ENCODE results near the gene REN.

GRCh38 chr1:204132718-204133117, 33.4 kb downstream of the REN start:
- no peak for TF ChIP-seq CTCF (IDR thresholded peaks at IDR 0.05; ENCODE audit: low read depth, low read length, missing input control)
- TF ChIP-seq REST (IDR thresholded peaks at IDR 0.05), result no peak
- no peak for TF ChIP-seq ATF3 (IDR thresholded peaks at IDR 0.05)
- no peak for TF ChIP-seq RXRA (IDR thresholded peaks at IDR 0.05)
- no peak for TF ChIP-seq JUND (IDR thresholded peaks at IDR 0.05)
- TF ChIP-seq YY1 (IDR thresholded peaks at IDR 0.05), result no peak
- TF ChIP-seq SP1 (IDR thresholded peaks at IDR 0.05), result no peak
- no peak for TF ChIP-seq EGR1 (IDR thresholded peaks at IDR 0.05; ENCODE audit: low read depth in 2 of 2)
- TF ChIP-seq ZBTB33 (IDR thresholded peaks at IDR 0.05), result no peak
- TF ChIP-seq TAF1 (conservative IDR thresholded peaks at IDR 0.05), result no peak
- no peak for TF ChIP-seq MAX (IDR thresholded peaks at IDR 0.05)
- TF ChIP-seq RAD21 (IDR thresholded peaks at IDR 0.05), result no peak
- no peak for TF ChIP-seq GABPA (IDR thresholded peaks at IDR 0.05 in 1 of 2, conservative IDR thresholded peaks at IDR 0.05 in 1 of 2)

Measured in liver (tissue), 3 donors.